Neural cell (in vitro differentiated cells): ENCODE results near the gene SLC7A6OS.

Experiments used
- EP300 ChIP-seq: fragments of 450-650 bp; conservative IDR thresholded peaks from 2 replicates; pipeline ENCODE4 v1.6.1; 2014; ENCODE audit warnings: antibody characterized with exemption, mild to moderate bottlenecking, moderate library complexity; ENCODE audit not compliant: poor library complexity, severe bottlenecking
- EZH2 ChIP-seq: fragments of 200-600, 300-800 bp; shearing (Covaris generic), sonication (generic); IDR thresholded peaks from 2 replicates; pipeline ENCODE4 v1.6.1; 2014; ENCODE audit warnings: antibody characterized with exemption, low read length, borderline replicate concordance, mild to moderate bottlenecking; ENCODE audit not compliant: insufficient read depth, poor library complexity, severe bottlenecking
- POLR2AphosphoS5 ChIP-seq: IDR thresholded peaks from 2 replicates; pipeline ENCODE4 v1.6.1; 2012
- RAD21 ChIP-seq: fragments of 450-650 bp; conservative IDR thresholded peaks from 2 replicates; pipeline ENCODE4 v1.6.1; 2014; ENCODE audit warnings: antibody characterized with exemption, mild to moderate bottlenecking, moderate library complexity
- SMC3 ChIP-seq: fragments of 450-650 bp; conservative IDR thresholded peaks from 2 replicates; pipeline ENCODE4 v1.6.1; 2014; ENCODE audit warnings: antibody characterized with exemption, mild to moderate bottlenecking, moderate library complexity; ENCODE audit not compliant: poor library complexity
- TAF1 ChIP-seq: IDR thresholded peaks from 2 replicates; pipeline ENCODE4 v1.6.1; 2012; ENCODE audit warnings: low read depth
- TF ChIP-seq, protein P1 (sequence below): fragments of 450-650 bp; IDR thresholded peaks from 2 replicates; pipeline ENCODE4 v1.5.1; 2014; ENCODE audit warnings: antibody characterized with exemption, mild to moderate bottlenecking, moderate library complexity; ENCODE audit not compliant: poor library complexity, severe bottlenecking
- TF ChIP-seq, protein P2 (sequence below): IDR thresholded peaks from 2 replicates; pipeline ENCODE4 v1.6.1; 2012; ENCODE audit warnings: borderline replicate concordance

DNA sequence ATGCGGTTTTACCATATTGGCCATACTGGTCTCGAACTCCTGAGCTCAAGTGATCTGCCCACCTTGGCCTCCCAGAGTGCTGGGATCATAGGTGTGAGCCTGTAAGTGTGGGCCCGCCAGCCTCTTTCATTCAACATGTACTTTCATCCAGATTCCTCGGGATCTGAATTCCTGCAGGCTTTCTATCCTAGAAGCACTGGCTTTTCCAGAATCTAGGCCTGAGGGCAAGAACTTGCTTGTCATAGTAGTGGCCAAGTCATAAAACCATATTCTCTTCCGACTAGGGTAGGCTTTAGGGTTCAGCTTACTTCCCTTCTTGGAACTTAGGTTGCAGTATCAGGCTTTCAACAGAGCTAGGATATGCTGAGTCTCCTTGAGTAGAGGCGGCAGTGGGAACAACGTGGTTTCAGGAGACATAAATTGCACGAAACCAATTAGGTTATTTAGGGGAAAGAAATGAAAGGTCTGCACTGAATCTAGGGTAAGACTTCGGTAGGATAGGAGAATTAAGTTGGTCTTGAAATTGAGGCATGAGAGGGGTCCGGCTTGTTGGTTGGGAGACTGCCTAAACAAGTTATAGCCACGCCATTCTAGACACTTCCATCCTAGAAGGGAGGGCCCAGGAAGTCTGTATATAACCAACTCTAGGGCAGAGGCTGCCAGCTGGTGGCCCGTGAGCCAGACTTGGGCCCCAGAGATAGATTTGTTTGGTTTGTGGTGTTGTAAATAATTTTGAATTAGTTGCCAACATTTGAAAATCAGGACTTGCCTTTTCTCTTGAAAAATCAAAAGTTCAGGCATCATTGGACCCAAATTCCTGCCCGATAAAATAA, 30.8 kb downstream of the SLC7A6OS start:
- TF ChIP-seq, protein P1, sequence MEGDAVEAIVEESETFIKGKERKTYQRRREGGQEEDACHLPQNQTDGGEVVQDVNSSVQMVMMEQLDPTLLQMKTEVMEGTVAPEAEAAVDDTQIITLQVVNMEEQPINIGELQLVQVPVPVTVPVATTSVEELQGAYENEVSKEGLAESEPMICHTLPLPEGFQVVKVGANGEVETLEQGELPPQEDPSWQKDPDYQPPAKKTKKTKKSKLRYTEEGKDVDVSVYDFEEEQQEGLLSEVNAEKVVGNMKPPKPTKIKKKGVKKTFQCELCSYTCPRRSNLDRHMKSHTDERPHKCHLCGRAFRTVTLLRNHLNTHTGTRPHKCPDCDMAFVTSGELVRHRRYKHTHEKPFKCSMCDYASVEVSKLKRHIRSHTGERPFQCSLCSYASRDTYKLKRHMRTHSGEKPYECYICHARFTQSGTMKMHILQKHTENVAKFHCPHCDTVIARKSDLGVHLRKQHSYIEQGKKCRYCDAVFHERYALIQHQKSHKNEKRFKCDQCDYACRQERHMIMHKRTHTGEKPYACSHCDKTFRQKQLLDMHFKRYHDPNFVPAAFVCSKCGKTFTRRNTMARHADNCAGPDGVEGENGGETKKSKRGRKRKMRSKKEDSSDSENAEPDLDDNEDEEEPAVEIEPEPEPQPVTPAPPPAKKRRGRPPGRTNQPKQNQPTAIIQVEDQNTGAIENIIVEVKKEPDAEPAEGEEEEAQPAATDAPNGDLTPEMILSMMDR, result no peak
- no peak for TF ChIP-seq RAD21
- no peak for TF ChIP-seq SMC3
- no peak for TF ChIP-seq TAF1
- TF ChIP-seq, protein P2, sequence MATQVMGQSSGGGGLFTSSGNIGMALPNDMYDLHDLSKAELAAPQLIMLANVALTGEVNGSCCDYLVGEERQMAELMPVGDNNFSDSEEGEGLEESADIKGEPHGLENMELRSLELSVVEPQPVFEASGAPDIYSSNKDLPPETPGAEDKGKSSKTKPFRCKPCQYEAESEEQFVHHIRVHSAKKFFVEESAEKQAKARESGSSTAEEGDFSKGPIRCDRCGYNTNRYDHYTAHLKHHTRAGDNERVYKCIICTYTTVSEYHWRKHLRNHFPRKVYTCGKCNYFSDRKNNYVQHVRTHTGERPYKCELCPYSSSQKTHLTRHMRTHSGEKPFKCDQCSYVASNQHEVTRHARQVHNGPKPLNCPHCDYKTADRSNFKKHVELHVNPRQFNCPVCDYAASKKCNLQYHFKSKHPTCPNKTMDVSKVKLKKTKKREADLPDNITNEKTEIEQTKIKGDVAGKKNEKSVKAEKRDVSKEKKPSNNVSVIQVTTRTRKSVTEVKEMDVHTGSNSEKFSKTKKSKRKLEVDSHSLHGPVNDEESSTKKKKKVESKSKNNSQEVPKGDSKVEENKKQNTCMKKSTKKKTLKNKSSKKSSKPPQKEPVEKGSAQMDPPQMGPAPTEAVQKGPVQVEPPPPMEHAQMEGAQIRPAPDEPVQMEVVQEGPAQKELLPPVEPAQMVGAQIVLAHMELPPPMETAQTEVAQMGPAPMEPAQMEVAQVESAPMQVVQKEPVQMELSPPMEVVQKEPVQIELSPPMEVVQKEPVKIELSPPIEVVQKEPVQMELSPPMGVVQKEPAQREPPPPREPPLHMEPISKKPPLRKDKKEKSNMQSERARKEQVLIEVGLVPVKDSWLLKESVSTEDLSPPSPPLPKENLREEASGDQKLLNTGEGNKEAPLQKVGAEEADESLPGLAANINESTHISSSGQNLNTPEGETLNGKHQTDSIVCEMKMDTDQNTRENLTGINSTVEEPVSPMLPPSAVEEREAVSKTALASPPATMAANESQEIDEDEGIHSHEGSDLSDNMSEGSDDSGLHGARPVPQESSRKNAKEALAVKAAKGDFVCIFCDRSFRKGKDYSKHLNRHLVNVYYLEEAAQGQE, result no peak
- TF ChIP-seq EP300, result no peak
- TF ChIP-seq EZH2, result no peak
- TF ChIP-seq POLR2AphosphoS5, result no peak
